ENCODE results near the gene ZCWPW1. TPM values are rescaled to one million over a fixed set of nuclear protein-coding genes. Genes with fewer than 3 reads are reported as not detected.

Gene ZCWPW1
- total and polyA plus RNA-seq, 2 of the 13 experiments (the other 11 are each of a cell fraction or from before 2014, with no cell fraction given): 2.4 to 2.5 TPM

GRCh38 chr7:100475549-100475948 lies 47.0 kb upstream of the ZCWPW1 start:
- H3K4me3 ChIP-seq (replicated peaks in 1 of 3; ENCODE audit: insufficient read depth in 1 of 3, low read depth in 2 of 3, low read length in 3 of 3): no peak overlapping the region
- 93% methylated on average over 9 of the region's 9 CpGs for WGBS (ENCODE audit: low lambda C conversion rate)
- TF ChIP-seq ZFP1 (CRISPR knock-in tag; IDR thresholded peaks at IDR 0.05) (no peak), ZNF644 (CRISPR knock-in tag; IDR thresholded peaks at IDR 0.05; ENCODE audit: low read depth) (no peak), ZNF235 (CRISPR knock-in tag; IDR thresholded peaks at IDR 0.05; ENCODE audit: borderline replicate concordance) (no peak), REXO4 (CRISPR knock-in tag; IDR thresholded peaks at IDR 0.05; ENCODE audit: borderline replicate concordance) (no peak)
- TF ChIP-seq, protein P1, sequence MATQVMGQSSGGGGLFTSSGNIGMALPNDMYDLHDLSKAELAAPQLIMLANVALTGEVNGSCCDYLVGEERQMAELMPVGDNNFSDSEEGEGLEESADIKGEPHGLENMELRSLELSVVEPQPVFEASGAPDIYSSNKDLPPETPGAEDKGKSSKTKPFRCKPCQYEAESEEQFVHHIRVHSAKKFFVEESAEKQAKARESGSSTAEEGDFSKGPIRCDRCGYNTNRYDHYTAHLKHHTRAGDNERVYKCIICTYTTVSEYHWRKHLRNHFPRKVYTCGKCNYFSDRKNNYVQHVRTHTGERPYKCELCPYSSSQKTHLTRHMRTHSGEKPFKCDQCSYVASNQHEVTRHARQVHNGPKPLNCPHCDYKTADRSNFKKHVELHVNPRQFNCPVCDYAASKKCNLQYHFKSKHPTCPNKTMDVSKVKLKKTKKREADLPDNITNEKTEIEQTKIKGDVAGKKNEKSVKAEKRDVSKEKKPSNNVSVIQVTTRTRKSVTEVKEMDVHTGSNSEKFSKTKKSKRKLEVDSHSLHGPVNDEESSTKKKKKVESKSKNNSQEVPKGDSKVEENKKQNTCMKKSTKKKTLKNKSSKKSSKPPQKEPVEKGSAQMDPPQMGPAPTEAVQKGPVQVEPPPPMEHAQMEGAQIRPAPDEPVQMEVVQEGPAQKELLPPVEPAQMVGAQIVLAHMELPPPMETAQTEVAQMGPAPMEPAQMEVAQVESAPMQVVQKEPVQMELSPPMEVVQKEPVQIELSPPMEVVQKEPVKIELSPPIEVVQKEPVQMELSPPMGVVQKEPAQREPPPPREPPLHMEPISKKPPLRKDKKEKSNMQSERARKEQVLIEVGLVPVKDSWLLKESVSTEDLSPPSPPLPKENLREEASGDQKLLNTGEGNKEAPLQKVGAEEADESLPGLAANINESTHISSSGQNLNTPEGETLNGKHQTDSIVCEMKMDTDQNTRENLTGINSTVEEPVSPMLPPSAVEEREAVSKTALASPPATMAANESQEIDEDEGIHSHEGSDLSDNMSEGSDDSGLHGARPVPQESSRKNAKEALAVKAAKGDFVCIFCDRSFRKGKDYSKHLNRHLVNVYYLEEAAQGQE (IDR thresholded peaks at IDR 0.05; ENCODE audit: borderline replicate concordance in 1 of 2, low read depth in 1 of 2, low read length in 2 of 2): no peak
- ChIA-PET POLR2A (no interaction called here), CTCF (ENCODE audit: low intra/inter-chr PET ratio, low total read pairs) (no interaction called here)
- in situ Hi-C loops (cut with HindIII; ENCODE audit: extremely low pct_ligation_motif_present, low pct_unique_long_range_greater_than_20kb): no loop called here
- no peak overlapping the region for H3K4me2 ChIP-seq (ENCODE audit: low read depth, low read length)
- no peak overlapping the region for H2AFZ ChIP-seq (ENCODE audit: low read length)
- peaks cover 1% of the 10 kb centered on the region for H3K79me2 ChIP-seq (ENCODE audit: insufficient read depth, low read length)
- H4K20me1 ChIP-seq (ENCODE audit: insufficient read depth, low read length): no peaks in the 10 kb centered on the region
- H3K4me1 ChIP-seq (ENCODE audit: insufficient read depth, low read length): peaks cover 14% of the 10 kb centered on the region
- H3K27ac ChIP-seq (ENCODE audit: extremely low read length, insufficient read depth, low read length): no peak overlapping the region
- BruUV-seq (replicated peaks): no TSS peak
- ATAC-seq (no peak), DNase-seq (ENCODE audit: low spot score) (no peak), FAIRE-seq (no peak)
- intact Hi-C loops (cut with micrococcal nuclease; ENCODE audit: unreplicated experiment): no loop called here
- H3K36me3 ChIP-seq (replicated peaks in 1 of 2; ENCODE audit: control insufficient read depth in 1 of 2, insufficient read depth in 2 of 2, low read length in 2 of 2): peaks cover 4 to 8% of the 10 kb centered on the region in 2 experiments; a peak in 4 of 5 replicates
- H3K9me3 ChIP-seq (ENCODE audit: low read length): no peaks in the 10 kb centered on the region
- H3K9ac ChIP-seq (ENCODE audit: insufficient read depth, low read depth, low read length): no peak overlapping the region
- no peaks in the 10 kb centered on the region for H3K27me3 ChIP-seq (ENCODE audit: control insufficient read depth in 1 of 2, insufficient read depth in 2 of 2, low read length in 2 of 2)

Data from HepG2 (cell line).